Measurements from ENCODE around the gene PBX4.

The PBX4 gene

GRCh38 chr19:19584356-19584755 is 34.1 kb downstream of the PBX4 start:
- DNase-seq (ENCODE audit: low read depth): no peak
- H3K4me3 ChIP-seq (ENCODE audit: low read length): no peak overlapping the region
- TF ChIP-seq, protein P1, sequence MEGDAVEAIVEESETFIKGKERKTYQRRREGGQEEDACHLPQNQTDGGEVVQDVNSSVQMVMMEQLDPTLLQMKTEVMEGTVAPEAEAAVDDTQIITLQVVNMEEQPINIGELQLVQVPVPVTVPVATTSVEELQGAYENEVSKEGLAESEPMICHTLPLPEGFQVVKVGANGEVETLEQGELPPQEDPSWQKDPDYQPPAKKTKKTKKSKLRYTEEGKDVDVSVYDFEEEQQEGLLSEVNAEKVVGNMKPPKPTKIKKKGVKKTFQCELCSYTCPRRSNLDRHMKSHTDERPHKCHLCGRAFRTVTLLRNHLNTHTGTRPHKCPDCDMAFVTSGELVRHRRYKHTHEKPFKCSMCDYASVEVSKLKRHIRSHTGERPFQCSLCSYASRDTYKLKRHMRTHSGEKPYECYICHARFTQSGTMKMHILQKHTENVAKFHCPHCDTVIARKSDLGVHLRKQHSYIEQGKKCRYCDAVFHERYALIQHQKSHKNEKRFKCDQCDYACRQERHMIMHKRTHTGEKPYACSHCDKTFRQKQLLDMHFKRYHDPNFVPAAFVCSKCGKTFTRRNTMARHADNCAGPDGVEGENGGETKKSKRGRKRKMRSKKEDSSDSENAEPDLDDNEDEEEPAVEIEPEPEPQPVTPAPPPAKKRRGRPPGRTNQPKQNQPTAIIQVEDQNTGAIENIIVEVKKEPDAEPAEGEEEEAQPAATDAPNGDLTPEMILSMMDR (conservative IDR thresholded peaks at IDR 0.05; ENCODE audit: low read length): no peak

GRCh38 chr19:19582471-19582870 is 36.0 kb downstream of the PBX4 start:
- no peak overlapping the region for H3K4me3 ChIP-seq (ENCODE audit: low read length)
- TF ChIP-seq, protein P1 (conservative IDR thresholded peaks at IDR 0.05; ENCODE audit: low read length): no peak
- DNase-seq (ENCODE audit: low read depth): no peak

DNA sequence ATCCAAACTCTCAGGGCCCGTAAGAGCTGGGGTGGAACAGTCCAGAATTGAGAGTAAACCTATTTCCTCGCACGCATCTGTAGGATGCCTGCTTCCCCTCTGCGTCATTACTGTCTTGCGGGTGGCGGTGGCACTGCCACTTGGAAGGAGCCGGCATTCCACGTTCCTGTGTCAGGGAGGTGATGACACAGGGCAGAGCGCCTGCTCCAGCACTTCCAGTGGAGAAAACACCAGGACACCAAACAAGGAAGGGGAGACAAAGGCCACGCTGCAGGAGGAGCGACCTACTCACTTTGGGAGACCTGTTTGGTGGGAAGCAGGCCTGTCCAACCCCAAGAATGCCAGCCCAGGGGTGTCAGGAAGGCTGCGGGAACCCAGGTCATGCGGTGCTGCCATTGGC is 37.1 kb downstream of the PBX4 start:
- DNase-seq (ENCODE audit: low read depth): no peak
- TF ChIP-seq, protein P1 (conservative IDR thresholded peaks at IDR 0.05; ENCODE audit: low read length): no peak
- H3K4me3 ChIP-seq (ENCODE audit: low read length): no peak overlapping the region

DNA sequence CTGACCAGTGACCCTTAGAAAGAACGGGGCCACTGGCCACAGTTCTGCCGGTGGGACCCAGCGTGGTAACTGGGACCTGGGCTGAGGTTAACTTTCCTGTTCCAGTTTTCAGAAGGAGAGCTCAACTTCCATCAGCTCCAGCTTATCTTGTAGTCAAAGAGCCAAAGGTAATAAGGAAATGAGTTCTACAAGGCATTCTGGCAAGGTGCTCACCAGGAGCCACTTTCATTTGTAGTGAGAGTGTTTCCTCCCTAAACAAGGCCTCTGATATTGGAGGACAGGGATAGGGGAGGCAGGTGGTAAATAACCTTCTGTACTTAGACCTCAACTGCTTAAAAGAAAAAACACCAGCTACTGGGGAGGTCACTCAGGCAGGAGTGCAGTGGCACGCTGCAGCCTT is 38.1 kb downstream of the PBX4 start:
- DNase-seq (ENCODE audit: low read depth): no peak
- H3K4me3 ChIP-seq (ENCODE audit: low read length): no peak overlapping the region
- TF ChIP-seq, protein P1 (conservative IDR thresholded peaks at IDR 0.05; ENCODE audit: low read length): no peak

DNA sequence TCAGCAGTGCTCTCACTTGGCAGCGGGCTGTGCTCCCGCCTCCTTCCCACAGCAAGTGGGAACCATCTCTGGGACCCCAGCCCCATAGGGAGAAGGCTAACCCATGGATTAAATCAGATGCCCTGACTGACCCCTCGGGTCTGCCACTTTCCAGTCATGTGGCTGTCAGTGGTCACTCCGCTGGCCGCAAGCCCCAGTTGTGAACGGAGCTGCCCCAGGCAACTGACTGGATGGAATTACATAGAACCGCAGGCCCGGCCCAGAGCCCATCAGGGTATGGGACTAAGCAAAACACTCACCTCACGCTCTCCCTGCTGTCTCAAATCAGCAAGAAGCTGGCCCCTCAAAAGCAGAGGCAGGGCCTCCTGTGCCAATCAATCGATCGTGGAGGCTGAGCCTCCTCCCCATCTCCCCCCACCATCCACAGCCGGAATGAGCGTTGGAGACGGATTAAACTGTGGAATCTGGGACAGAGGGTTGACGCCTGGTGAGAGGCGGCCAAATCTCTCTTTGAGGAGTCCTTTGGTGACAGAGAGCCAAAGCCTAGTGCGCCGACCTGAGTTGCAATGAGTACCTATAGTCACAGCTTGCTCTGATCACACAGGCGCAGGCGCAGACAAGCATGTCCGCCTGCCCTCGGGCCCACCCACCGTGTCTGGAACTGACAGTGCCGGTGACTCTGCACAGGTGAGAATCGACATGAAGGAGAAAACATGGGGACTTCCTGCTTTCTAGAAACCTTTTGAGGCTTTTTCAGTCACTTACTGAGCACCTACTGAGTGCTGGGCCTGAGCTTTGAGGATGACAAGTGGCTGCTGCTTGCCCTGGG is 38.7 kb downstream of the PBX4 start:
- TF ChIP-seq, protein P1 (conservative IDR thresholded peaks at IDR 0.05; ENCODE audit: low read length): no peak
- H3K4me3 ChIP-seq (ENCODE audit: low read length): no peak overlapping the region
- no peak for DNase-seq (ENCODE audit: low read depth)

DNA sequence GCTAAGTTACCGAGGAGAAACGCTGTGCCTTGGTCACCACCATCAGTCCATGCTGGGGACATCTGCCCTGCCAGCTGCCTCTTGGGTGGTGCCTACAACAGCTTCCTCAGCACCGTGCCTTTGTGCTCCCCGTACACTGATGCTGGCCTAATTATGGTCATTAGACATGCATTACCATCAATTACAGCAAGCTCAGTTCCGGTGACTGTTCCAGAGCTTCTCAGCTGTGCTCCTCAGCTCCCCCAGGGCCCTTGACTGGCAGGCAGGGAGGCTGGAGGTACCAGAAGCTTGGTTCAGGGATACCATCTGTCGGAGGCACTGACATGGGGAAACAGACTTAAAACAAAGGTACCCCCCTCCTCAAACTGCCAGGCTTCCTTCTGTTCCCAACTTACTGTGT is 40.2 kb downstream of the PBX4 start:
- no peak overlapping the region for H3K4me3 ChIP-seq (ENCODE audit: low read length)
- no peak for DNase-seq (ENCODE audit: low read depth)
- TF ChIP-seq, protein P1 (conservative IDR thresholded peaks at IDR 0.05; ENCODE audit: low read length): no peak

GRCh38 chr19:19575411-19575810 is 43.1 kb downstream of the PBX4 start:
- TF ChIP-seq, protein P1 (conservative IDR thresholded peaks at IDR 0.05; ENCODE audit: low read length): no peak
- DNase-seq (ENCODE audit: low read depth): no peak
- no peak overlapping the region for H3K4me3 ChIP-seq (ENCODE audit: low read length)
